A549 (cell line): ENCODE data around the gene HOMER2. TPM values are rescaled to one million over a fixed set of nuclear protein-coding genes. Genes with fewer than 3 reads are reported as not detected.

Experiments
- ATAC-seq, 2 experiments: fragments of 200-7000 bp in 1 of 2; fragments of >200 bp in 1 of 2; cut with Nextera tagmentation in 1 of 2; cut with Tn5 transposase in 1 of 2; 3 replicates each; pipeline versions ENCODE4 v1.8.0 to v1.9.1; 2018 to 2020; ENCODE audit warnings: mild to moderate bottlenecking in 1 of 2, moderate library complexity in 1 of 2
- CTCF ChIA-PET: fragments of 300-600 bp; sonication (Branson Sonifier 250); formaldehyde crosslinking; extraction: SDS; loops from one replicate; lab custom pipeline; 2021; ENCODE audit warnings: antibody characterized with exemption, inconsistent platforms; lab: Yijun Ruan, JAX
- POLR2A ChIA-PET: fragments of 350-600 bp; formaldehyde crosslinking; extraction: SDS; loops from one replicate; lab custom pipeline; 2021; ENCODE audit warnings: antibody characterized with exemption, inconsistent platforms; lab: Yijun Ruan, JAX
- DNase-seq, 2 experiments: peaks; one replicate each; pipeline versions ENCODE4 v3.0.0 to v3.0.0-alpha.2; 2011 to 2016; ENCODE audit warnings: low read depth in 1 of 2, low spot score in 1 of 2
- FAIRE-seq: peaks from 2 replicates; lab custom pipeline; 2011; peaks lifted over from hg19 to GRCh38; lab: Jason Lieb, UNC
- H3K27ac ChIP-seq, 2 experiments: fragments of >200 bp; sonication (Bioruptor Twin); formaldehyde crosslinking; 3 replicates each; pipeline ENCODE4 v1.5.1; 2016 to 2017
- H3K4me1 ChIP-seq: fragments of >200 bp; sonication (Bioruptor Twin); formaldehyde crosslinking; 3 replicates; pipeline ENCODE4 v1.6.1; 2016
- H3K4me2 ChIP-seq: fragments of >200 bp; sonication (Bioruptor Twin); formaldehyde crosslinking; 3 replicates; pipeline ENCODE4 v1.6.1; 2016
- H3K4me3 ChIP-seq: fragments of >200 bp; sonication (Bioruptor Twin); formaldehyde crosslinking; 3 replicates; pipeline ENCODE4 v1.5.1; 2016
- H3K9me3 ChIP-seq: fragments of >200 bp; sonication (Bioruptor Twin); formaldehyde crosslinking; 3 replicates; pipeline ENCODE4 v1.6.1; 2016
- BHLHE40 ChIP-seq: IDR thresholded peaks from 2 replicates; pipeline ENCODE4 v1.6.1; 2012; ENCODE audit warnings: low read depth, low read length, inconsistent platforms
- CEBPB ChIP-seq, 2 experiments: fragments of >200 bp in 1 of 2; sonication (Bioruptor Twin) in 1 of 2; formaldehyde crosslinking in 1 of 2; IDR thresholded peaks; 2 replicates each; pipeline ENCODE4 v1.6.1; 2012 to 2016
- CHD2 ChIP-seq: fragments of 150-350 bp; IDR thresholded peaks from 2 replicates; pipeline ENCODE4 v1.6.1; 2014; ENCODE audit warnings: low read length; ENCODE audit not compliant: partially characterized antibody
- CHD4 ChIP-seq: fragments of 200-600 bp; sonication (generic); IDR thresholded peaks from 2 replicates; pipeline ENCODE4 v1.6.1; 2016; ENCODE audit warnings: antibody characterized with exemption, mild to moderate bottlenecking, borderline replicate concordance
- EHF ChIP-seq: fragments of 250-450 bp; sonication (Bioruptor Pico); IDR thresholded peaks from 2 replicates; pipeline ENCODE4 v1.5.0; 2020; ENCODE audit warnings: mild to moderate bottlenecking
- ELK1 ChIP-seq: fragments of 150-350 bp; IDR thresholded peaks from 2 replicates; pipeline ENCODE4 v1.6.1; 2014; ENCODE audit warnings: low read depth, mild to moderate bottlenecking, low read length
- EP300 ChIP-seq, 2 experiments: fragments of >200 bp; sonication (Bioruptor Twin); formaldehyde crosslinking; IDR thresholded peaks; 2 replicates in 1 of 2; 3 replicates in 1 of 2; pipeline ENCODE4 v1.6.1; 2016 to 2017
- FOSB ChIP-seq: fragments of 250-450 bp; sonication (Bioruptor Pico); IDR thresholded peaks from 2 replicates; pipeline ENCODE4 v1.5.0; 2020; ENCODE audit warnings: mild to moderate bottlenecking, moderate library complexity
- FOXS1 ChIP-seq: fragments of 250-450 bp; sonication (Bioruptor Pico); IDR thresholded peaks from 2 replicates; pipeline ENCODE4 v1.5.0; 2020; ENCODE audit warnings: mild to moderate bottlenecking, moderate library complexity
- GATA3 ChIP-seq: IDR thresholded peaks from 2 replicates; pipeline ENCODE4 v1.6.1; 2012; ENCODE audit warnings: borderline replicate concordance
- HDAC2 ChIP-seq: fragments of 200-600 bp; sonication (generic); IDR thresholded peaks from 2 replicates; pipeline ENCODE4 v1.6.1; 2016
- HEYL ChIP-seq: fragments of 250-450 bp; sonication (Bioruptor Pico); IDR thresholded peaks from 2 replicates; pipeline ENCODE4 v1.8.0; 2021; ENCODE audit warnings: mild to moderate bottlenecking, moderate library complexity
- HOXB13 ChIP-seq: fragments of 250-450 bp; sonication (Bioruptor Pico); IDR thresholded peaks from 2 replicates; pipeline ENCODE4 v1.5.0; 2020; ENCODE audit warnings: low read depth, mild to moderate bottlenecking, moderate library complexity
- JUN ChIP-seq, 2 experiments: fragments of >200 bp; sonication (Bioruptor Twin); formaldehyde crosslinking; IDR thresholded peaks; 2 replicates in 1 of 2; 3 replicates in 1 of 2; pipeline ENCODE4 v1.6.1; 2016 to 2017
- MAFK ChIP-seq: fragments of 450-650 bp; IDR thresholded peaks from 2 replicates; pipeline ENCODE4 v1.6.1; 2014; ENCODE audit not compliant: partially characterized antibody
- MYC ChIP-seq: IDR thresholded peaks from 2 replicates; pipeline ENCODE4 v1.6.1; 2012; ENCODE audit warnings: mild to moderate bottlenecking, inconsistent platforms, low read length, improper control_type of control experiment, borderline replicate concordance
- PHF8 ChIP-seq: fragments of 200-600 bp; sonication (generic); IDR thresholded peaks from 2 replicates; pipeline ENCODE4 v1.6.1; 2016; ENCODE audit warnings: low read depth, mild to moderate bottlenecking, antibody characterized with exemption, moderate library complexity, borderline replicate concordance
- POLR2A ChIP-seq: IDR thresholded peaks from 2 replicates; pipeline ENCODE4 v1.6.1; 2012; ENCODE audit warnings: mild to moderate bottlenecking, low read length
- RAD21 ChIP-seq, 2 experiments: fragments of >200 bp in 1 of 2; sonication (Bioruptor Twin) in 1 of 2; formaldehyde crosslinking in 1 of 2; IDR thresholded peaks in 1 of 2; conservative IDR thresholded peaks in 1 of 2; 2 replicates in 1 of 2; 3 replicates in 1 of 2; pipeline ENCODE4 v1.6.1; 2012 to 2018; ENCODE audit warnings: inconsistent platforms in 1 of 2
- RFX5 ChIP-seq: fragments of 450-650 bp; IDR thresholded peaks from 2 replicates; pipeline ENCODE4 v1.7.1; 2014; ENCODE audit warnings: antibody characterized with exemption, mild to moderate bottlenecking, moderate library complexity
- RNF2 ChIP-seq: fragments of 200-600 bp; sonication (generic); IDR thresholded peaks from 2 replicates; pipeline ENCODE4 v1.6.1; 2016; ENCODE audit warnings: low read depth, mild to moderate bottlenecking, antibody characterized with exemption, moderate library complexity, borderline replicate concordance
- SREBF2 ChIP-seq: fragments of 450-650 bp; IDR thresholded peaks from 2 replicates; pipeline ENCODE4 v1.6.1; 2014; ENCODE audit warnings: mild to moderate bottlenecking, moderate library complexity
- TFCP2L1 ChIP-seq: fragments of 250-450 bp; sonication (Bioruptor Pico); IDR thresholded peaks from 2 replicates; pipeline ENCODE4 v1.5.0; 2021; ENCODE audit warnings: mild to moderate bottlenecking
- TP53 ChIP-seq: fragments of 250-450 bp; sonication (Bioruptor Pico); IDR thresholded peaks from 2 replicates; pipeline ENCODE4 v1.5.0; 2021; ENCODE audit warnings: mild to moderate bottlenecking, moderate library complexity
- ZC3H11A ChIP-seq: fragments of 450-650 bp; IDR thresholded peaks from 2 replicates; pipeline ENCODE4 v1.6.1; 2014; ENCODE audit warnings: antibody characterized with exemption, mild to moderate bottlenecking
- ZNF302 ChIP-seq: fragments of 250-450 bp; sonication (Bioruptor Pico); IDR thresholded peaks from 2 replicates; pipeline ENCODE4 v1.9.0; 2021; ENCODE audit warnings: inconsistent platforms, mild to moderate bottlenecking, moderate library complexity
- WGBS: methylation state at CpG from one replicate; pipeline ENCODE4 v1.1.6; 2017; ENCODE audit errors: missing lambda C conversion rate; 5-methylcytosine and 5-hydroxymethylcytosine counted together
- polyA plus RNA-seq, 4 experiments: library from polyadenylated mRNA; depleted of rRNA in 3 of 4; stranded (reverse); fragments of >200 nt; fragmentation: RNase III in 1 of 4; extraction: RNeasy Plus Mini Kit Qiagen cat#74134 plus additional on column Dnase treatment in 1 of 4; gene quantifications; 2 replicates in 3 of 4; 3 replicates in 1 of 4; pipeline ENCODE4 v1.2.3, GENCODE V29; 2011 to 2017
- TF ChIP-seq, protein P1 (sequence below): IDR thresholded peaks from 2 replicates; pipeline ENCODE4 v1.6.1; 2012; ENCODE audit warnings: low read depth, borderline replicate concordance
- TF ChIP-seq, protein P2 (sequence below): fragments of 200-600 bp; sonication (generic); IDR thresholded peaks from 2 replicates; pipeline ENCODE4 v1.6.1; 2016; ENCODE audit warnings: antibody characterized with exemption, mild to moderate bottlenecking, moderate library complexity

Gene HOMER2
- polyA plus RNA-seq, 2 of the 4 experiments (the other 2 are of a cell fraction): 9.4 to 15.4 TPM

GRCh38 chr15:82959423-82959822 is 6.9 kb upstream of the HOMER2 start:
- no peak for ATAC-seq
- TF ChIP-seq CHD4 (no peak), FOXS1 (CRISPR knock-in tag) (no peak), RFX5 (no peak), EHF (CRISPR knock-in tag) (no peak), PHF8 (no peak), FOSB (CRISPR knock-in tag) (no peak), BHLHE40 (no peak), SREBF2 (no peak), POLR2A (no peak), CHD2 (no peak), ZC3H11A (no peak), GATA3 (no peak), TP53 (CRISPR knock-in tag) (no peak), TFCP2L1 (CRISPR knock-in tag) (no peak), CEBPB (IDR thresholded peaks at IDR 0.05) (no peak), ELK1 (no peak), MYC (no peak)
- TF ChIP-seq, protein P1, sequence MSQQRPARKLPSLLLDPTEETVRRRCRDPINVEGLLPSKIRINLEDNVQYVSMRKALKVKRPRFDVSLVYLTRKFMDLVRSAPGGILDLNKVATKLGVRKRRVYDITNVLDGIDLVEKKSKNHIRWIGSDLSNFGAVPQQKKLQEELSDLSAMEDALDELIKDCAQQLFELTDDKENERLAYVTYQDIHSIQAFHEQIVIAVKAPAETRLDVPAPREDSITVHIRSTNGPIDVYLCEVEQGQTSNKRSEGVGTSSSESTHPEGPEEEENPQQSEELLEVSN: no peak
- TF ChIP-seq, protein P2, sequence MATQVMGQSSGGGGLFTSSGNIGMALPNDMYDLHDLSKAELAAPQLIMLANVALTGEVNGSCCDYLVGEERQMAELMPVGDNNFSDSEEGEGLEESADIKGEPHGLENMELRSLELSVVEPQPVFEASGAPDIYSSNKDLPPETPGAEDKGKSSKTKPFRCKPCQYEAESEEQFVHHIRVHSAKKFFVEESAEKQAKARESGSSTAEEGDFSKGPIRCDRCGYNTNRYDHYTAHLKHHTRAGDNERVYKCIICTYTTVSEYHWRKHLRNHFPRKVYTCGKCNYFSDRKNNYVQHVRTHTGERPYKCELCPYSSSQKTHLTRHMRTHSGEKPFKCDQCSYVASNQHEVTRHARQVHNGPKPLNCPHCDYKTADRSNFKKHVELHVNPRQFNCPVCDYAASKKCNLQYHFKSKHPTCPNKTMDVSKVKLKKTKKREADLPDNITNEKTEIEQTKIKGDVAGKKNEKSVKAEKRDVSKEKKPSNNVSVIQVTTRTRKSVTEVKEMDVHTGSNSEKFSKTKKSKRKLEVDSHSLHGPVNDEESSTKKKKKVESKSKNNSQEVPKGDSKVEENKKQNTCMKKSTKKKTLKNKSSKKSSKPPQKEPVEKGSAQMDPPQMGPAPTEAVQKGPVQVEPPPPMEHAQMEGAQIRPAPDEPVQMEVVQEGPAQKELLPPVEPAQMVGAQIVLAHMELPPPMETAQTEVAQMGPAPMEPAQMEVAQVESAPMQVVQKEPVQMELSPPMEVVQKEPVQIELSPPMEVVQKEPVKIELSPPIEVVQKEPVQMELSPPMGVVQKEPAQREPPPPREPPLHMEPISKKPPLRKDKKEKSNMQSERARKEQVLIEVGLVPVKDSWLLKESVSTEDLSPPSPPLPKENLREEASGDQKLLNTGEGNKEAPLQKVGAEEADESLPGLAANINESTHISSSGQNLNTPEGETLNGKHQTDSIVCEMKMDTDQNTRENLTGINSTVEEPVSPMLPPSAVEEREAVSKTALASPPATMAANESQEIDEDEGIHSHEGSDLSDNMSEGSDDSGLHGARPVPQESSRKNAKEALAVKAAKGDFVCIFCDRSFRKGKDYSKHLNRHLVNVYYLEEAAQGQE: no peak
- TF ChIP-seq, all 56 proteins: peak for 0
- ChIA-PET POLR2A (interaction anchor here (1.2 kb wide), 1 partner anchor 209 kb away, joined by 3 read pairs; no protein-coding TSS in a partner anchor), CTCF (interaction anchor here (1.1 to 1.6 kb wide), 4 partner anchors 17 to 51 kb away, joined by 3 to 4 read pairs (median 3); partner anchors contain the start of gene C15orf40)
- Histone ChIP-seq H3K4me1 (no peaks in the 10 kb centered on the region), H3K4me2 (no peak overlapping the region), H3K27ac (no peak overlapping the region), H3K4me3 (no peak overlapping the region), H3K9me3 (no peaks in the 10 kb centered on the region)
- no peak for FAIRE-seq
- no peak for DNase-seq
- WGBS: 87% methylated on average over 5 of the region's 5 CpGs

DNA sequence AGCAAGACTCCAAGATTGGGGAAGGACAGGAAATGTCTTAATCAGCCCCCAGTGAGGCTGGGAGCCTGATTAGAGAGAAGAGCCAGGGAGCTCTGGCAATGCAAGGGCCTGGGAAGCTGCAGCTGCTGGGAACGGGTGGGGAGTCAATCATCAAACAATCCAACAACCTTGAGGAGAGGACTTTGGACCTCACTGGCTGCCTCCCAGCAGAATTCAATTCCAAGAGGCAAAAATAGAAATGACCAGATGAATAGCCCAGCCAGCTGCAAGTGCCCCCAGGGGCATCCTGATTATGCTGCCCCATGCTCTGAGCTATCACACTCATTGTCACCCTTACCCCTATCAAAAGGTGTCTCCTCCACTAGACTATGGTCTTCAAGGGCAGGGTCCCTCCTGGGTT is 6.1 kb upstream of the HOMER2 start:
- WGBS: 58% methylated on average over 1 of the region's 1 CpG
- no peaks in the 10 kb centered on the region for H3K9me3 ChIP-seq
- TF ChIP-seq HOXB13 (CRISPR knock-in tag) (no peak), GATA3 (no peak), ZNF302 (CRISPR knock-in tag) (no peak), FOSB (CRISPR knock-in tag) (no peak), ELK1 (no peak), RAD21 (conservative IDR thresholded peaks at IDR 0.05 in 1 of 2, IDR thresholded peaks at IDR 0.05 in 1 of 2) (no peak), RNF2 (no peak), MAFK (no peak), ZC3H11A (no peak), JUN (IDR thresholded peaks at IDR 0.05) (no peak), EP300 (IDR thresholded peaks at IDR 0.05) (no peak), CEBPB (IDR thresholded peaks at IDR 0.05) (no peak), RFX5 (no peak), HDAC2 (no peak), HEYL (no peak)
- TF ChIP-seq, all 56 proteins: peak for 0
- no peak overlapping the region for H3K4me3 ChIP-seq
- POLR2A ChIA-PET: interaction anchor here (1.2 kb wide), 1 partner anchor 208 kb away, joined by 3 read pairs; no protein-coding TSS in a partner anchor
- CTCF ChIA-PET: interaction anchor here (1.3 to 1.6 kb wide), 3 partner anchors 16 to 52 kb away, joined by 3 to 4 read pairs (median 3); partner anchors contain the start of gene C15orf40
- DNase-seq (no peak), FAIRE-seq (no peak), ATAC-seq (no peak)
- no peak overlapping the region for H3K27ac ChIP-seq
- no peak overlapping the region for H3K4me2 ChIP-seq
- H3K4me1 ChIP-seq: no peaks in the 10 kb centered on the region
